Liver (tissue), 9 donors: Measurements from ENCODE around the gene TMPRSS6. TPM values are rescaled to one million over a fixed set of nuclear protein-coding genes. Genes with fewer than 3 reads are reported as not detected.
A peak's percentile ranks its signal among the peaks of the same experiment; 100 is the strongest.

Experiments
- DNase-seq: peaks from one replicate; pipeline ENCODE4 v3.0.0-alpha.2; 2017; ENCODE audit warnings: low spot score
- H3K27ac ChIP-seq, 2 donors: one replicate each; pipeline ENCODE4 v1.7.0; 2013; ENCODE audit warnings: inconsistent platforms in 2 of 2, low read length in 2 of 2, control low read depth in 1 of 2, low read depth in 1 of 2, mild to moderate bottlenecking in 1 of 2
- H3K27me3 ChIP-seq, 4 donors: one replicate each; pipeline versions ENCODE4 v1.6.1 to v1.7.0; 2013; ENCODE audit warnings: low read length in 3 of 4, inconsistent platforms in 1 of 4, mild to moderate bottlenecking in 1 of 4, moderate library complexity in 1 of 4; ENCODE audit not compliant: control insufficient read depth in 4 of 4, insufficient read depth in 4 of 4
- H3K36me3 ChIP-seq, 4 donors: one replicate each; pipeline versions ENCODE4 v1.6.1 to v1.7.0; 2013; ENCODE audit warnings: low read length in 3 of 4, mild to moderate bottlenecking in 3 of 4, low read depth in 1 of 4, moderate library complexity in 1 of 4; ENCODE audit not compliant: control insufficient read depth in 4 of 4, insufficient read depth in 3 of 4
- H3K4me1 ChIP-seq, 4 donors: one replicate each; pipeline versions ENCODE4 v1.6.1 to v1.7.0; 2013; ENCODE audit warnings: low read length in 3 of 4, mild to moderate bottlenecking in 3 of 4, moderate library complexity in 1 of 4; ENCODE audit not compliant: control insufficient read depth in 4 of 4, insufficient read depth in 4 of 4
- H3K4me3 ChIP-seq, 3 donors: one replicate each; pipeline versions ENCODE4 v1.6.1 to v1.7.0; 2013; ENCODE audit warnings: low read length in 3 of 3, control low read depth in 1 of 3, low read depth in 1 of 3, mild to moderate bottlenecking in 1 of 3
- H3K9ac ChIP-seq, 2 donors: one replicate each; pipeline ENCODE4 v1.7.0; 2013; ENCODE audit warnings: low read length in 2 of 2, mild to moderate bottlenecking in 2 of 2, moderate library complexity in 2 of 2, control low read depth in 1 of 2, low read depth in 1 of 2
- H3K9me3 ChIP-seq, 4 donors: one replicate each; pipeline versions ENCODE4 v1.6.1 to v1.7.0; 2013; ENCODE audit warnings: low read length in 3 of 4; ENCODE audit not compliant: control insufficient read depth in 4 of 4
- CTCF ChIP-seq: fragments of 150-350 bp; IDR thresholded peaks from 2 replicates; pipeline ENCODE4 v1.5.1; 2017; ENCODE audit warnings: improper control_type of control experiment, low read depth, low read length; ENCODE audit not compliant: missing input control
- EGR1 ChIP-seq, 2 donors: IDR thresholded peaks; 2 replicates each; pipeline ENCODE4 v1.6.1; 2016 to 2018; ENCODE audit warnings: antibody characterized with exemption in 2 of 2, low read depth in 2 of 2
- FOXA1 ChIP-seq: IDR thresholded peaks from 2 replicates; pipeline ENCODE4 v1.6.1; 2016; ENCODE audit warnings: antibody characterized with exemption
- FOXA2 ChIP-seq: IDR thresholded peaks from 2 replicates; pipeline ENCODE4 v1.6.1; 2016; ENCODE audit warnings: antibody characterized with exemption
- GABPA ChIP-seq, 2 donors: IDR thresholded peaks in 1 of 2; conservative IDR thresholded peaks in 1 of 2; 2 replicates each; pipeline ENCODE4 v1.6.1; 2016; ENCODE audit warnings: antibody characterized with exemption in 2 of 2, mild to moderate bottlenecking in 1 of 2, moderate library complexity in 1 of 2
- HNF4A ChIP-seq, 2 donors: conservative IDR thresholded peaks; 2 replicates each; pipeline ENCODE4 v1.6.1; 2016; ENCODE audit warnings: antibody characterized with exemption in 2 of 2, mild to moderate bottlenecking in 2 of 2
- HNF4G ChIP-seq: IDR thresholded peaks from 2 replicates; pipeline ENCODE4 v1.6.1; 2016; ENCODE audit warnings: antibody characterized with exemption
- JUND ChIP-seq, 2 donors: IDR thresholded peaks; 2 replicates each; pipeline ENCODE4 v1.6.1; 2016; ENCODE audit warnings: antibody characterized with exemption in 2 of 2
- NR2F2 ChIP-seq: IDR thresholded peaks from 2 replicates; pipeline ENCODE4 v1.6.1; 2016; ENCODE audit warnings: antibody characterized with exemption
- RAD21 ChIP-seq, 2 donors: IDR thresholded peaks; 2 replicates each; pipeline ENCODE4 v1.6.1; 2016; ENCODE audit warnings: antibody characterized with exemption in 2 of 2, mild to moderate bottlenecking in 2 of 2
- REST ChIP-seq: IDR thresholded peaks from 2 replicates; pipeline ENCODE4 v1.6.1; 2016; ENCODE audit warnings: antibody characterized with exemption, mild to moderate bottlenecking
- RXRA ChIP-seq, 2 donors: IDR thresholded peaks; 2 replicates each; pipeline ENCODE4 v1.6.1; 2017 to 2018; ENCODE audit warnings: antibody characterized with exemption in 2 of 2, mild to moderate bottlenecking in 1 of 2
- SP1 ChIP-seq: IDR thresholded peaks from 2 replicates; pipeline ENCODE4 v1.6.1; 2018; ENCODE audit warnings: antibody characterized with exemption, mild to moderate bottlenecking
- TAF1 ChIP-seq: conservative IDR thresholded peaks from 2 replicates; pipeline ENCODE4 v1.6.1; 2016; ENCODE audit warnings: antibody characterized with exemption, mild to moderate bottlenecking
- YY1 ChIP-seq: IDR thresholded peaks from 2 replicates; pipeline ENCODE4 v1.6.1; 2016; ENCODE audit warnings: antibody characterized with exemption, mild to moderate bottlenecking
- ZBTB33 ChIP-seq: IDR thresholded peaks from 2 replicates; pipeline ENCODE4 v1.6.1; 2016; ENCODE audit warnings: antibody characterized with exemption
- WGBS: extraction: QIAGEN DNeasy Blood & Tissue Kit; methylation state at CpG from one replicate; pipeline ENCODE4 v1.1.7; 2013; 5-methylcytosine and 5-hydroxymethylcytosine counted together
- polyA plus RNA-seq, 2 donors: library from polyadenylated mRNA; stranded (reverse) in 1 of 2; unstranded in 1 of 2; fragments of 200-250 nt in 1 of 2; fragments of >200 nt in 1 of 2; fragmentation: Nextera tagmentation in 1 of 2; extraction: Ambion mirVana in 1 of 2; gene quantifications; one replicate each; pipeline versions ENCODE4 v1.2.1 to v1.2.3, GENCODE V29; 2013 to 2015
- total RNA-seq, 2 donors: library from RNA; depleted of rRNA; stranded (reverse); fragments of >200 nt; gene quantifications; one replicate each; pipeline ENCODE4 v1.2.3, GENCODE V29; 2014
- TF ChIP-seq, protein P1 (sequence below): IDR thresholded peaks from 2 replicates; pipeline ENCODE4 v1.6.1; 2016; ENCODE audit warnings: antibody characterized with exemption
- TF ChIP-seq, protein P2 (sequence below): IDR thresholded peaks from 2 replicates; pipeline ENCODE4 v1.6.1; 2016; ENCODE audit warnings: antibody characterized with exemption
- donor health status: healthy.
- donor health status: healthy.
- donor health status: healthy.
- donor health status: healthy.
- donor health status: healthy.

Gene TMPRSS6
- total and polyA plus RNA-seq, 4 donors, result 12.6 to 47.1 (median 39.9) TPM

DNA sequence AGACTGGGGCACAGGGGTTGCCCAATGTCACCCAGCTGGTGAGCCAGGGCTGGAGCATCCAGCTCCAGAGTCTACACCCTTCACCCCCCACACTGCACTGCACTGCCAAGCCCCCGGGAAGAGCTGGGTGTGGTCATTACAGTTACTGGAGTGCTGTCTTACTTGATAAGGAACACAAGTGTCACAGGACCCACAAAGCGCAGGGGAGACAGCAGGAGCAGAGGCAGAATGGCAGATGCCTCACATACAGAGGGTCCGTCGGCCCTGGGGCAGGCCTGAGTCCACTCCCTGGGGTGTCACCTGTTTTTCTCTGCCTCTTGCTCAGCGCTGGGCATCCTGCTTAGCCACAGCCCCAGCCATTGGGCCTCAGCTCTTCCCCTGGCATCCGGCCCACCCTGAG, 32.5 kb upstream of the TMPRSS6 start:
- DNase-seq, result peak; percentile 49
- H3K9ac ChIP-seq, result no peak overlapping the region
- no peaks in the 10 kb centered on the region for H3K27me3 ChIP-seq
- no peak overlapping the region for H3K27ac ChIP-seq
- H3K9me3 ChIP-seq, result no peaks in the 10 kb centered on the region
- peaks cover 4 to 14% (median 6%) of the 10 kb centered on the region in 4 donors for H3K4me1 ChIP-seq
- 83% methylated on average over 6 of the region's 6 CpGs for WGBS
- TF ChIP-seq RAD21 (IDR thresholded peaks at IDR 0.05), result no peak
- TF ChIP-seq TAF1, result no peak
- no peak for TF ChIP-seq EGR1 (IDR thresholded peaks at IDR 0.05; ENCODE audit: low read depth in 2 of 2)
- TF ChIP-seq NR2F2, result no peak
- TF ChIP-seq, protein P1, sequence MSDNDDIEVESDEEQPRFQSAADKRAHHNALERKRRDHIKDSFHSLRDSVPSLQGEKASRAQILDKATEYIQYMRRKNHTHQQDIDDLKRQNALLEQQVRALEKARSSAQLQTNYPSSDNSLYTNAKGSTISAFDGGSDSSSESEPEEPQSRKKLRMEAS, result no peak
- no peak for TF ChIP-seq YY1
- TF ChIP-seq CTCF, result no peak
- no peak for TF ChIP-seq HNF4A (conservative IDR thresholded peaks at IDR 0.05)
- TF ChIP-seq RXRA (IDR thresholded peaks at IDR 0.05), result no peak
- TF ChIP-seq HNF4G, result no peak
- TF ChIP-seq FOXA2, result no peak
- no peak for TF ChIP-seq GABPA (IDR thresholded peaks at IDR 0.05 in 1 of 2, conservative IDR thresholded peaks at IDR 0.05 in 1 of 2)
- no peak for TF ChIP-seq JUND (IDR thresholded peaks at IDR 0.05)
- TF ChIP-seq, protein P2, sequence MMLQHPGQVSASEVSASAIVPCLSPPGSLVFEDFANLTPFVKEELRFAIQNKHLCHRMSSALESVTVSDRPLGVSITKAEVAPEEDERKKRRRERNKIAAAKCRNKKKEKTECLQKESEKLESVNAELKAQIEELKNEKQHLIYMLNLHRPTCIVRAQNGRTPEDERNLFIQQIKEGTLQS, result no peak
- TF ChIP-seq FOXA1, result no peak
- no peak for TF ChIP-seq ZBTB33
- TF ChIP-seq REST, result no peak
- TF ChIP-seq SP1, result no peak
- no peaks in the 10 kb centered on the region for H3K36me3 ChIP-seq
- H3K4me3 ChIP-seq, result no peak overlapping the region
